MM.1S (cell line): ENCODE results near the gene TMC1.

ENCODE experiments used
- EZH2 ChIP-seq: fragments of 300-600 bp; sonication (generic); optimal IDR thresholded peaks from 2 replicates; pipeline ENCODE3; 2017; ENCODE audit warnings: low read depth, mild to moderate bottlenecking, antibody characterized with exemption, low read length, mixed read lengths
- EZH2phosphoT487 ChIP-seq: fragments of 300-600 bp; sonication (generic); IDR thresholded peaks from 2 replicates; pipeline ENCODE4 v1.6.1; 2018; ENCODE audit warnings: antibody characterized with exemption, low read length
- TF ChIP-seq, protein P1 (sequence below): fragments of 300-600 bp; sonication (generic); IDR thresholded peaks from 2 replicates; pipeline ENCODE4 v1.5.1; 2016; ENCODE audit warnings: antibody characterized with exemption, low read length, mixed read lengths

DNA sequence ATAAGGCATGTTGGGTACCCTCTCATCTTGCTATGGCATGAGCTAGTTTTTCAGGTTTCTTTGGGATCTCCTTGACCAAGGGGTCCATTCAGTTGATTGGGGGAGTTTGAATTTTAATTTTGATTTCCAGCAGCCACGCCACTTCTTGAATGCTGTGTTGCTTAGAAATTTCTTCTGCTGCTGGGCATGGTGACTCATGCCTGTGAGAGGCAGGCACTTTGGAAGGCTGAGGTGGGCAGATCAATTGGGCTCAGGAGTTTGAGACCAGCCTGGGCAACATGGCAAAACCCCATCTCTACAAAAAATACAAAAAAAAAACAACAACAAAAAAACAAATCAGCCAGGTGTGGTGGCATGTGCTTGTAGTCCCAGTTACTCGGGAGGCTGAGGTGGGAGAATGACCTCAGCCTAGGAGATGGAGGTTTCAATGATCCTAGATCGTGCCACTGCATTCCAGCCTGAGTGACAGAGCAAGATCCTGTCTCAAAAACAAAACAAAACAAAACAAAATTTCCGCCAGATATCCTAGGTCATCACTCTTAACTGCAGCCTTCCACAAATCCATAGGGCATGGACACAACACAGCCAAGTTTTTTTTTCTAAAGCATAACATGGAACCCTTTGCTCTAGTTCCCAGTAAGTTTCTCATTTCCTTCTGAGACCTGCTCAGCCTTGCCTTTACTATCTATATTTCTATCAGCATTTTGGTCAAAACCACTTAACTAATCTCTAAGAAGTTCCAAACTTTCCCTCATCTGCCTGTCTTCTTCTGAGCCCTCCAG is 17.7 kb downstream of the TMC1 start:
- TF ChIP-seq, protein P1, sequence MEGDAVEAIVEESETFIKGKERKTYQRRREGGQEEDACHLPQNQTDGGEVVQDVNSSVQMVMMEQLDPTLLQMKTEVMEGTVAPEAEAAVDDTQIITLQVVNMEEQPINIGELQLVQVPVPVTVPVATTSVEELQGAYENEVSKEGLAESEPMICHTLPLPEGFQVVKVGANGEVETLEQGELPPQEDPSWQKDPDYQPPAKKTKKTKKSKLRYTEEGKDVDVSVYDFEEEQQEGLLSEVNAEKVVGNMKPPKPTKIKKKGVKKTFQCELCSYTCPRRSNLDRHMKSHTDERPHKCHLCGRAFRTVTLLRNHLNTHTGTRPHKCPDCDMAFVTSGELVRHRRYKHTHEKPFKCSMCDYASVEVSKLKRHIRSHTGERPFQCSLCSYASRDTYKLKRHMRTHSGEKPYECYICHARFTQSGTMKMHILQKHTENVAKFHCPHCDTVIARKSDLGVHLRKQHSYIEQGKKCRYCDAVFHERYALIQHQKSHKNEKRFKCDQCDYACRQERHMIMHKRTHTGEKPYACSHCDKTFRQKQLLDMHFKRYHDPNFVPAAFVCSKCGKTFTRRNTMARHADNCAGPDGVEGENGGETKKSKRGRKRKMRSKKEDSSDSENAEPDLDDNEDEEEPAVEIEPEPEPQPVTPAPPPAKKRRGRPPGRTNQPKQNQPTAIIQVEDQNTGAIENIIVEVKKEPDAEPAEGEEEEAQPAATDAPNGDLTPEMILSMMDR, result no peak
- no peak for TF ChIP-seq EZH2
- no peak for TF ChIP-seq EZH2phosphoT487
